GM21529 (cell line): Measurements from ENCODE around the gene EXOC4.
A peak's percentile ranks its signal among the peaks of the same experiment; 100 is the strongest.

Experiments used
- ATAC-seq: cut with Tn5 transposase; IDR thresholded peaks from one replicate; pipeline ENCODE4 v1.9.1; 2021; ENCODE audit not compliant: unreplicated experiment

EXOC4 gene

GRCh38 chr7:134009314-134010110 lies 756.6 kb downstream of the EXOC4 start:
- no peak for ATAC-seq

DNA sequence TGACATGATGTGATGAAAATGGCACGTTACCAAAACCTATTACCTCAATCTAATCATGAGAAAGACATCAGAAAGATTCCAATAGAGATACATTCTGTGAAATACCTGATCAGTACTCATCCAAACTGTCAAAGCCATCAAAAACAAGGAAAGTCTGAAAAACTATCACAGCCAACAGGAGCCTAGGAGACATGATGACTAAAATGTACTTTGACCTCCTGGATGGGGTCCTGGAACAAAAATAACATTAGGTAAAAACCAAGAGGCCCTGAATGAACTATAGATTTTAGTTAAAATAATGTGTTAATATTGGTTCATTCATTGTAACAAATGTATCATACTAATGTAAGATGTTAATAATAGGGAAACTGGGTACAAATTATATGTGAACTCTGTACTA lies 760.4 kb downstream of the EXOC4 start:
- no peak for ATAC-seq

- no peak for ATAC-seq
Measured at GRCh38 chr7:134014935-134015334, 762.1 kb downstream of the EXOC4 start.

DNA sequence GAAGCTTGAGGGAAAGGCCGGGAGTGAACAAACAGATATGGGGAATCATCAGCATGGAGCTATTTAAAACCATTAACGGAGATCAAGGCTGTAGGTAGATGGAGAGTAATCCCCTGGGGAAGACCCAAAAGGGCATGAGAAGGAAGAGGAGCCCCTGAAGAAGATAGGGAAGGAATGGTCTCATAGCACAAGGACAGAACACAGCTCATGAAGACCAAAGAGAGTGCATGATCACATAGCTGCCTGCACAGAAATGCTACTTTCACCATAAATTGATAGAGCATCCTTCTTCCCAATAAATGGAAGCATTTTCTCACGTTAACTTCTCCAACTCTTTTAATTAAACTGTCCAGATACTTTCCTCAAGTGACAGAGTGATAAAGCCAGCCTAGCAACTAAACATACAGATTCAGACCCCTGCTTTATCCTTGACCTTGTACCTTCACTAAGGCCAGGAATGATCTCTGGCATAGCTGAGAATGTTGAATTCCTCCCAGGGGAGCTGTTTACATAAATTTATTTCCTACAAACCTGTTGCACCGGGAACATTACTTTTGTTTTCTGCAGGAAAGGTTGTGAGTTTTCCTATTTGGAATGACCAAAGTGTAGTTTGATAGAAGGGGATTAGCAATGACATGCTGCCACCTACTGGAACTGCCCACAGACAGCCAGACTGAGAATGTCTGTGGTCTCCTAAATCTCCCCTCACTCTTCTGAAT lies 763.5 kb downstream of the EXOC4 start:
- ATAC-seq, result no peak

DNA sequence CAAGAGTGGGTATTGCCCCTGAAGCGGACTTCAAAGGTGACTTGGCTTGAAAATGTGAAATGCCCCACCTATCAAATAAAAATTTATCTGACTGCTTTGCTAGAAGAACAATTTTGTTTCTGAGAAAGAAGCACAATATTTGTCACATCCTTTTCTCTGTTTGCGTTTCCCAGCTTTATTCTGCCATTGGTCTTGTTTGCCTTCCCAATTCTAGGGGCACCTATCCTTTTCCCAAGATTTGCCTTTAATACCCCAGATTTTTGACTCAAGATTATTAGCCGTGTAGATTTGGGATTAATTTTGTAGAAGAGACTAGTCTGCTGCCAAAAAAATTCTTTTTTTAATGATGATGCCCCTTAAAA lies 764.0 kb downstream of the EXOC4 start:
- ATAC-seq, result no peak

- ATAC-seq, result no peak
Measured at GRCh38 chr7:134018306-134018705, 765.4 kb downstream of the EXOC4 start.

- no peak for ATAC-seq
Measured at GRCh38 chr7:134019251-134019650, 766.4 kb downstream of the EXOC4 start.

DNA sequence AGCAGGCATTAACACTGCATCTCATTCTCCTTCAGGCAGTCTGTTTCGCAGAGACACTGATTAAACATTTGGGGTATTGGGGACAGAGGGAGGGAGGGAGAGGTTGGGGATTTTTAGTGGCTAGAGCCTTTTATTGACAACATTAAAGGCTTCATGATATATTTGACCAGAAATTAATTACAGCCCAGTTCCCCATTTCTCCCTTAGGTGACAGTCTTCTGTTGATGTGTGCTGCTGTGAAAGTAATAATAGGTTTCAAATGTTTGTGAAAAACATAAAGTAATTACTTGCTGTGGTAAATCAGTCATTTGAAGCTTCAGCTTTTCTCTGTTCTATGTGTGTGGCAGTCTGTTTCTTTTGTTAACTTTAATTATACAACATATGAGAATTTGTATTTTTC lies 769.0 kb downstream of the EXOC4 start:
- no peak for ATAC-seq

- no peak for ATAC-seq
Measured at GRCh38 chr7:134022286-134022911, 769.5 kb downstream of the EXOC4 start.

DNA sequence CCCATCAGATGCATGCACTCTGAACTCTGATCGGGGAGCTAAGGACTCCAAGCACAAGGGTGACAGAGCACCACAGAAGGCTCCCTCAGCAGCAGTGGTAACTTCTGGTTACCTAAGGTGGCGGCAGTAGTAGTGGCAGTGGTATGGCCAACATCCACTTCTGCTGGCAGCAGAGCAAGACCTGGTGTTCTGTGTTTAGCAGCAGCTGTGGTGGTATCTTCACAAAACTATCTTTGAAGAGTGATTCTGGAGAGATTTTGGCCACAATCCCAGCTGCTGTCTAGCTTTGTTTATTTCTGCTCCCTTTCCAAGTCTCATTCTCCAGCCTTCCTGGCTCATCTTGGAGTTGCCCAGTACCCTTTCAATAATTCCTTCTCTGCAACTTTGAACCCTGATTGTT lies 771.9 kb downstream of the EXOC4 start:
- no peak for ATAC-seq

- no peak for ATAC-seq
Measured at GRCh38 chr7:134028853-134029252, 776.0 kb downstream of the EXOC4 start.

GRCh38 chr7:134029743-134030142 lies 776.9 kb downstream of the EXOC4 start:
- no peak for ATAC-seq

DNA sequence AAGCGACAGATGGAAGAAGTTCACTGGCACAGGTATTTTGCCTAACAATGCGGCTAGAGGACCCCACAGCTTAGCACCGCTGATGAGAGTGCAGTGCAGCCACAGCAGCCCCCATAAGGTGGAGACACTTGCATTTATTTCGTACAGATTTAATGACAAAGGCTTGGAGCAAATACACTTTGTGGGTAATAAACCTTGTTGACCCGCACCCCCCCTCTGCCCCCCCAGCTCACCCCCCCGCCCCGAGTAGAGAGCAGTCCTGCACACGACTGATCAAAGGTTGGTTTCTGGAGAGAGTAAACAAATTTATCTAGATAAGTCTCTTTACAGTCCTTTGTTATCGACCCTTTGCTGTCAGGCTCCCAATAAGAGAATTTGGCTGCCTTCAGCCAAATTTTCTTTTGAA lies 777.6 kb downstream of the EXOC4 start:
- ATAC-seq, result no peak

- no peak for ATAC-seq
Measured at GRCh38 chr7:134031835-134032617, 779.1 kb downstream of the EXOC4 start.

DNA sequence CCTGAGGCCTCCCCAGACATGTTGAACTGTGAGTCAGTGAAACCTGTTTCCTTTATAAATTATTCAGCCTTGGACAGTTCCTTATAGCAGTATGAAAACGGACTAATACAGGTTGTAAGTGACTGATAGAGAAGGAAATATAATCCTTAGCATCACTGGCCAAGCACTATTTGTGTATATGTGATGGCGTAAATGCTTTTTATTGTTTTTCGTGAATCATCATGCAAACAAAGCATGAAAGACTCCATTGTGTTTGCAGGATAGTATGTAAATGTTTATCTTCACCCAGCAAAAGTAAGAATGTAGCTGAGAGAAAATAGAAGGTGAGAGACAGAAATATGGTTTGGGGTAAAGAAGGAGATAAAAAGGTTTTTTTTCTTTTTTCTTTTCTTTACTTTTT lies 781.8 kb downstream of the EXOC4 start:
- ATAC-seq, result no peak

DNA sequence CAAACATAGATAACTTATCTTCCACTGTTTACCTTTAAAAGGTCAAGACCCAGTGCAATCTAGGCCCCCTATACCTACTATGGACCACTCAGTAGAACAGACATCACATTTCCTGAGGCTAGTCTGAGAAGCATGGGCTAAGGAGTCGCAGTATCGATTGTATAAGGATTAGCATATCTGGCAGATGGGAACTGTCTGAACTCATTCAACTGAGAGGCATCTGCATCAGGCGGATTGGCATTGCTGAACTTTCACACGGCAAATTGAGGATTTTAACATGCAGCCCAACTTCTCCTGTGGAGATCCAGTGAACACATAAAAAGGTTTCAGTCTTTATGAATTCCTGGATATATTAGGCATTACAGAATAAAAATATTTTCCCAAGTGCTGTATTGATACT lies 785.1 kb downstream of the EXOC4 start:
- ATAC-seq, result no peak

DNA sequence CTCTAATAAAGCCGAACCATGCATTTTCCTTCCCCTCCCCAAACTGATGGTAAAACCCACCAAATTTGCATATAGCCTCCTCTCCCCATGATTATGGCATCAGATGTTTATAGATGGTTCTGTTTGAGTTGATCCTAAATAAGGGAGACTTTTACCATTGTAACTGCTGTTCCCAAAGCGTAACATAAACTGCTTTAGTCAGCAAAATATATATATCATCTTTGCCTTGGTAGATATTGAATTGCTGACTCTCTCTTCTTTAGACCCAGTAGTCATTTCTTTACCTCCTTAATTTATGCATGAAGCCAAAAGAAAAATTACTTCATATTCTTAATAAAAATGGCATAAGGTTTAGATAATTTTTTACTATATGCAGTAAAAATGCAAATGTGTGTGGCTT lies 788.1 kb downstream of the EXOC4 start:
- ATAC-seq, result no peak

GRCh38 chr7:134041477-134041876 lies 788.6 kb downstream of the EXOC4 start:
- ATAC-seq, result no peak

- no peak for ATAC-seq
Measured at GRCh38 chr7:134042307-134042706, 789.4 kb downstream of the EXOC4 start.

- no peak for ATAC-seq
Measured at GRCh38 chr7:134044682-134045081, 791.8 kb downstream of the EXOC4 start.

DNA sequence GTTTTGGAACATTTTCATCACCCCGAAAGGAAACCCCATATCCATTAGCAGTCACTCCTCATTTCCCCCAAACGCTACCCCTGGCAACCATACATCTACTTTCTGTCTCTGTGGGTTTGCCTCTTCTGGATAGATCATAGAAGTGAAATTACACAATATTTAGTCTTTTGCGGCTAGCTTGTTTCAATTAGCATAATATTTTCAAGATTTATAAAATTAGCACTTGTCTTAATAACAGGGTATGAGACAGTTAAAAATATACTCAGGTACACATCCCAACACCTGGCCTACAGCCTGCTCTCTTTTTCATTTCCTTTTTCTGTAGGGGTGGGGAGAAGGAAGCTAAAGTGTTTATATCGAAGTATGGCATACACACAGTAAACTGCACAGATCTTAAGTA lies 792.8 kb downstream of the EXOC4 start:
- ATAC-seq, result peak; percentile 60
